CD4-positive, alpha-beta T cell treated with Interleukin-10 for 1 hour (primary cell): Measurements from ENCODE around the gene AGAP5.

ENCODE experiments used
- DNase-seq: peaks from one replicate; pipeline ENCODE4 v3.0.0-alpha.2; 2020

The AGAP5 gene

GRCh38 chr10:73650537-73651331, 47.2 kb downstream of the AGAP5 start:
- DNase-seq = peak; percentile 2

GRCh38 chr10:73649876-73650536, 47.9 kb downstream of the AGAP5 start:
- DNase-seq = no peak

GRCh38 chr10:73648975-73649829, 48.7 kb downstream of the AGAP5 start:
- DNase-seq = no peak

GRCh38 chr10:73647875-73648651, 49.8 kb downstream of the AGAP5 start:
- DNase-seq = no peak

GRCh38 chr10:73647211-73647874, 50.6 kb downstream of the AGAP5 start:
- peak; percentile 2 for DNase-seq

- no peak for DNase-seq
Measured at GRCh38 chr10:73646598-73647041, 51.3 kb downstream of the AGAP5 start.

GRCh38 chr10:73645251-73645650, 52.7 kb downstream of the AGAP5 start:
- DNase-seq = no peak

- DNase-seq = no peak
Measured at GRCh38 chr10:73644767-73645166, 53.1 kb downstream of the AGAP5 start.

GRCh38 chr10:73644015-73644743, 53.7 kb downstream of the AGAP5 start:
- peak; percentile 73 for DNase-seq

- no peak for DNase-seq
Measured at GRCh38 chr10:73643362-73643761, 54.5 kb downstream of the AGAP5 start.

GRCh38 chr10:73641328-73642060, 56.4 kb downstream of the AGAP5 start, which contains the start of gene MYOZ1:
MYOZ1 (minus strand) TSS chr10:73641474; CDS start chr10:73640017, 1,457 bp downstream.
- DNase-seq = no peak

GRCh38 chr10:73639286-73639685, 58.6 kb downstream of the AGAP5 start:
- no peak for DNase-seq

- no peak for DNase-seq
Measured at GRCh38 chr10:73635781-73636180, 62.1 kb downstream of the AGAP5 start.

- DNase-seq = no peak
Measured at GRCh38 chr10:73634421-73634820, 63.5 kb downstream of the AGAP5 start.

- no peak for DNase-seq
Measured at GRCh38 chr10:73629165-73629564, 68.7 kb downstream of the AGAP5 start.

GRCh38 chr10:73628405-73628804, 69.5 kb downstream of the AGAP5 start:
- DNase-seq = no peak

- DNase-seq = no peak
Measured at GRCh38 chr10:73627300-73627699, 70.6 kb downstream of the AGAP5 start.

GRCh38 chr10:73625884-73626752, 71.8 kb downstream of the AGAP5 start:
- peak; percentile 96 for DNase-seq
